ENCODE data around the gene FAU.
"Not testable (repeated sequence)": the region's sequence is repeated elsewhere in the genome, so short reads cannot be mapped to it uniquely, and the experiment has no call there.

The FAU gene

DNA sequence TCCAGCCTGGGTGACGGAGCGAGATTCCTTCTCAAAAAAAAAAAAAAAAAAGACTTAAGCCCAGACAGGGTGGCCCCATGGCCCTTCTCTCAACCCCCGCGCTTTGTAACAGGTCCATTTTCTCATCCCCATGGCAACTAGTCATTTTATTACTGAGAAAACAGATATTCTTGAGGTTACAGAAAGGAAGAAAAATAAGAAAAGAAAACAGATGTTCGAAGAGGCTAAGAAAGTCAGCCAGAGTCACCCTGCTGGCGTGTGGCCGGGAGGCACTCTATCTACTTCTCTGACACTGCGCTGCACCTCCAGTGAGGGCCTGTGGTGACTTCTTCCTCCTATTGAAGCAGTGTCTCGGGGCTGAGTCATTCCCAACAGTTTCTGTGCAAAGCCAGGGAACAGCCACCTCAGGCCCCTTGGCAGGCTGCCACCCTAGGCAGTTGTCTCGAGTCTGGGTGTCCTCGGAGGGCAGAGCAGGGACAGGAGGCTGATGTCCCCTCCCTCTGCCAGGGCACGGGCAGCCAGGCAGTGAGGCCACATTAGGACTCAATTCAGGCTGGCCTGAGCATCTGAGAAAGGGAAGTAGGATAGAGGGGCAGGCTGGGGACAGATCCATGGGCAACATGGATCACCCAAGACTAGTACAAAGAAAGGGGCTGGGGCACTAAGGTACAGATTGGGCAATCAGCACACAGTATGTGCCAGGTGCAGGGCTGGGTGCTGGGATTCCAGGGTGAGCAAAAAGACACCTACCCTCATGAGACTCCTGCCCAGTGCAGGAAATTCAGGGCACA is 28.8 kb upstream of the FAU start:
- H3K4me3 Mint-ChIP-seq: no peak overlapping the region
- peaks cover 20% of the 10 kb centered on the region for H3K4me1 Mint-ChIP-seq
- DNase-seq (ENCODE audit: low spot score in 2 of 2): no peak
- ATAC-seq: peak; percentile 93
- no peaks in the 10 kb centered on the region for H3K9me3 Mint-ChIP-seq
- H3K36me3 Mint-ChIP-seq: peaks cover 5% of the 10 kb centered on the region
- H3K27ac Mint-ChIP-seq: peak overlapping the region; percentile 4

DNA sequence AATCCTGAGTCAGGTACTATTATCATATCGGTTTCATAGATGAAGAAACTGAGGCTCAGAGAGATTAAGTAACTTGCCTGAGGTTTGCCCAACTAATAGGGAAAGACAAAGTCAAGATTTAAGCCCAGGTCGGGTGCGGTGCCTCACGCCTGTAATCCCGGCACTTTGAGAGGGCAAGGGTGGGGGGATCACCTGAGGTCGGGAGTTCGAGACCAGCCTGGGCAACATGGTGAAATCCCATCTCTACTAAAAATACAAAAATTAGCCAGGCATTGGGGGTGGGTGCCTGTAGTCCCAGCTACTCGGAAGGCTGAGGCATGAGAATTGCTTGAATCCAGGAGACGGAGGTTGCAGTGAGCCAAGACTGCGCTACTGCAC is 28.2 kb upstream of the FAU start:
- H3K27ac Mint-ChIP-seq; H3K9me3 Mint-ChIP-seq; ATAC-seq; DNase-seq (ENCODE audit: low spot score in 2 of 2); H3K36me3 Mint-ChIP-seq; H3K4me3 Mint-ChIP-seq: not testable (repeated sequence)
- H3K4me1 Mint-ChIP-seq: peaks cover 20% of the 10 kb centered on the region

DNA sequence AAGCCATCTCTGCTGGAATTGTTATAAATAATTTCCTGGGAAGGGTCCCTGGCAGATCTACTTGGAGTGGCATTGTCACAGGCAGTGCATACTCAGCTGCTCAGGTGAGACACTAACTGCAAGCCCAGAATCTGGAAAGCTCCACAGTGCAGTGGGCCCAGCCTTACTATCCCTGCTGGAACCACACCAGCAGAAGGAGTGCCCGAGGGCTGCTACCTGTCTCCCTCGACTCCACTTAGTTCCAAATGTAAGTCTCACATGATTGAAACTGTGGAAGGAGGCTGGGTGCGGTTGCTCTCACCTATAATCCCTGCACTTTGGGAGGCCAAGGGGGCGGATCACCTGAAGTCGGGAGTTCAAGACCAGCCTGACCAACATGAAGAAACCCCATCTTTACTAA is 26.7 kb upstream of the FAU start:
- no peaks in the 10 kb centered on the region for H3K9me3 Mint-ChIP-seq
- H3K4me3 Mint-ChIP-seq: no peak overlapping the region
- peaks cover 20% of the 10 kb centered on the region for H3K4me1 Mint-ChIP-seq
- H3K27ac Mint-ChIP-seq: no peak overlapping the region
- DNase-seq (ENCODE audit: low spot score in 2 of 2) (no peak), ATAC-seq (no peak)
- peaks cover 5% of the 10 kb centered on the region for H3K36me3 Mint-ChIP-seq

DNA sequence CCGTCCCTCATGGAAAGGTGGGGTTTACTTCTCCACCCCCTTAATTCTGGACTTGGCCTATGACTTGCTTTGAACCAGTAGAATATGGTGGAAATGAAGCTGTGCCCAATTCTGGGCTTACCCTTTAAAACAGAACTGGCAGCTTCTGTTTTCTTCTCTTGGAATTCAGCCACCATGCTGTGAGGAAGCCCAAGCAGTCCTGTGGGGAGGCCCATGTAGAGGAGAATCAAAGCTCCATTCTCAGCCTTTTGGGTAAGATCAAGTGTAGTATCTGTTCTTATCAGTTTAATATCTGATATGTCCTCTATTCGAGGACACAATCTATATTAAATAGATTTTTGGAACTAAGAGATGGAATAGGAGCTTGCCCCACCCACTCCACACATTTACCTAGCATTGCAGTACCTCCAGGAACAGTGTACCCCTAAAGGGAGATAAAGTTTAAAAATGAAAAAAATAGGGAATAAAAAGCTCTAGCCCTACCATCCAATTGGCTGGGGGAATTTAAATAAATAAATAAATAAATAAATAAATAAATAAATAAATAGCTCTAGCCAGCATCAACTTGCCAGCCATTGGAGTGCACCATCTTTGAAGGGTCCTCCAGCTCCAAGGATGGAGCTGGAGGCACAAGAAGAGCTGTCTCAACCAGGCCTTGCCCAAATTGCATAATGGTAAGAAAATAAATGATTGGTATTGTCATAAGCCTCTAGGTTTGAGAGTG is 25.6 kb upstream of the FAU start:
- no peak overlapping the region for H3K27ac Mint-ChIP-seq
- DNase-seq (ENCODE audit: low spot score in 2 of 2) (no peak), ATAC-seq (no peak)
- no peaks in the 10 kb centered on the region for H3K9me3 Mint-ChIP-seq
- no peak overlapping the region for H3K4me3 Mint-ChIP-seq
- peaks cover 5% of the 10 kb centered on the region for H3K36me3 Mint-ChIP-seq
- H3K4me1 Mint-ChIP-seq: peaks cover 15% of the 10 kb centered on the region

DNA sequence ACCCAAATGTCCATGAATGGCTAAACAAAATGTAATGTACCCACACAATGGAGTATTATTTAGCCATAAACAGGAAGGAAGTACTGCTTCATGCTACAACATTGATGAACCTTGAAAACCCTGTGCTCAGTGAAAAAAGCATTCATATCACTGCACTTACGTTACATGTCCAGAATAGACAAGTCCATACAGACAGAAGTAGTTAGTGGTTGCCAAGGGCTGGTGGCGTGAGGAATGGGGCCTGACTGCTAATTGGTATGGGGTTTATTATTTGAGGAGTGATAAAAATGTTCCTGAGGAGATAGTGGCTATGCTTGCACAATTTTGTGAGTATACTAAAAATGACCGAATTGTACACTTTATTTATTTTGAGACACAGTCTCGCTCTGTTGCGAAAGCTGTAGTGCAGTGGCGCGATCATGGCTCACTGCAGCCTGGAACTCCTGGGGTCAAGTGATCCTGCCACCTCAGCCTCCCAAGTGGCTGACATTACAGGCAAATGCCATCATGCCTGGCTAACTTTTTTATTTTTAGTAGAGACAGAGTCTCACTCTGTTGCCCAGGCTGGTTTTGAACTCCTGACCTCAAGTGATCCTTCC is 20.1 kb upstream of the FAU start:
- Mint-ChIP-seq H3K4me1 (no peaks in the 10 kb centered on the region), H3K9me3 (no peaks in the 10 kb centered on the region), H3K27ac (no peak overlapping the region), H3K4me3 (no peak overlapping the region), H3K36me3 (no peaks in the 10 kb centered on the region)
- DNase-seq (ENCODE audit: low spot score in 2 of 2): no peak
- no peak for ATAC-seq

DNA sequence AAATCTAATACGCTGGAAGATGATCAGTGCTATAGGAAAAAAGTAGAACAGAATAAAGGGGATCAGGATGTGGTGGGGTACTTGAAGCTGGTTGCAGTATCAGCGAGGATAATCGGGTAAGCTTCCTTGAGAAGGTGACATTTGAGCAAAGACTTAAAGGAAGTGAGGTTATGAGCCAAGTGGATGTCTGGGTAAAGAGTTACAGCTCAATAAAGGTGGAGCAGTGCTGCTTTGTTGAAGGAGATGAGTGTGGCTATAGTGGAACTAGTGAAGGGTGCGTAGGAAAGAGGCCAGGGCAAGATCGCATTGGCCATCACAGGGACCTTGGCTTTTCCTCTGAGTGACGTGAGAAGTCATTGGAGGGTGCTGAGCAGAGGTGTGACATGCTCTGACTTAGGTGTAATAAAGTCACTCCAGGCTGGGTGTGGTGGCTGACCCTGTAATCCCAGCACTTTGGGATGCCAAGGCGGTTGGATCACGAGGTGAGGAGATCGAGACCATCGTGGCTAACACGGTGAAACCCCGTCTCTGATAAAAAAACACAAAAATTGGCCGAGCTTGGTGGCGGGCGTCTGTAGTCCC is 14.7 kb upstream of the FAU start:
- H3K4me3 Mint-ChIP-seq: peak overlapping the region; percentile 98
- ATAC-seq: no peak
- H3K36me3 Mint-ChIP-seq: peaks cover 47% of the 10 kb centered on the region
- no peak for DNase-seq (ENCODE audit: low spot score in 2 of 2)
- peaks cover 46% of the 10 kb centered on the region for H3K4me1 Mint-ChIP-seq
- H3K9me3 Mint-ChIP-seq: no peaks in the 10 kb centered on the region
- peak overlapping the region; percentile 100 for H3K27ac Mint-ChIP-seq

DNA sequence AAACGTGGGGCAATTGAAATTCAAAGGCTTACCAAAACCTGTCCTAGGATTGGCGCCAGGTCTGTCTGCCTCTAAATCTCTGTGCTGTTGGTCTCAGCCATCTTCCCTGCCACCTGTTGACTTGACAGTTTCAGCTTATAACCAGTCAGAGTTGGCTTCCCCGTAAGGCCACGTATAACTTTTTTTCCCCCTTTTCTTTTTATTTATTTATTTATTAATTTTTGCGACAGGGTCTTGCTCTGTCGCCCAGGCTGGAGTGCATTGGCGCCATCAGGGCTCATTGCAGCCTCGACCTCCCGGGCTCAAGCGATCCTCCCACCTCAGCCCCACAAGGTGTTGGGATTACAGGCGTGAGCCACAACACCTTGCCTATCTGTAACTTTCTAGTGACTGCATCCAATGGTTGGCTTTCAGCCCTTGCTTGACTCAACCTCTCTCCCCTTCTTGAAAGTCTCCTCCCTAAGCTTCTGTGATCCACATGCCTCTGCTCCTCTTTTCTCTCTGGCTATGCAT is 13.8 kb upstream of the FAU start:
- Mint-ChIP-seq H3K4me1 (peaks cover 53% of the 10 kb centered on the region), H3K9me3 (no peaks in the 10 kb centered on the region), H3K4me3 (peak overlapping the region; percentile 98), H3K36me3 (peaks cover 56% of the 10 kb centered on the region), H3K27ac (peak overlapping the region; percentile 100)
- ATAC-seq (no peak), DNase-seq (ENCODE audit: low spot score in 2 of 2) (no peak)

DNA sequence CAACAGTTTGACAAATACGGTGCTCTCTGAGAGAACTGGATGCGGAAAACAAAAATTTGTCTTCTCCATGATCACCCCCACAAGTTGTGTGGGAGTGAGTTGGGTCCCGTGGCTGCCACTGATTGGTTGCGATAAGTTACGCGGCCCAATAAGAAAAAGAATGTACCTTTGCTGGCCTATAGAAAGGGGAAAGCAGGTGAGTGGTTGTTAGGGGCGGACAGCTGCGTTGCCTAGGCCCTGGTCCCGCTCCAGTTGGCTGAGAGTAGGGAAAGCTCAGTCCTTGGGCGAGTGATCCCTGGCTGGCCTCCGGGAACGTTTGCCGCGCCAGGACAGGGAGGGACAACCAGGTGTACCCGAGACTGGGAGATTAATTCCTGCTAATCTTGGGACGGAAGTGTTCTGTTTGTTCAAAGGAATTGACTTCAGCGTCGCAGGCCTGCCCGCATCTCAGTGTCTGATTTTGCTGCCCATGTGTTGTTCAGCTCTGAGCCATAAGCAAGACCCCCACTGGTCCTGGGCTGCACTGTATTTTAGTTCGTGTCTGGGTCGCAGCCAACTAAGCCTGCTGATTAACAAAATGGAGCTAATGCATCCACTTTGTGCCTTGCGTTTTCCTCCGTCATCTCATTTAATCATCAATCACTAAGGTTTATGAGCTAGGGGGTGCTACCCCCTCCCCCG is 13.2 kb upstream of the FAU start:
- peaks cover 53% of the 10 kb centered on the region for H3K4me1 Mint-ChIP-seq
- H3K9me3 Mint-ChIP-seq: no peaks in the 10 kb centered on the region
- H3K36me3 Mint-ChIP-seq: peaks cover 62% of the 10 kb centered on the region
- DNase-seq (ENCODE audit: low spot score in 2 of 2) (no peak), ATAC-seq (peak; percentile 91)
- H3K27ac Mint-ChIP-seq: peak overlapping the region; percentile 100
- H3K4me3 Mint-ChIP-seq: peak overlapping the region; percentile 98

DNA sequence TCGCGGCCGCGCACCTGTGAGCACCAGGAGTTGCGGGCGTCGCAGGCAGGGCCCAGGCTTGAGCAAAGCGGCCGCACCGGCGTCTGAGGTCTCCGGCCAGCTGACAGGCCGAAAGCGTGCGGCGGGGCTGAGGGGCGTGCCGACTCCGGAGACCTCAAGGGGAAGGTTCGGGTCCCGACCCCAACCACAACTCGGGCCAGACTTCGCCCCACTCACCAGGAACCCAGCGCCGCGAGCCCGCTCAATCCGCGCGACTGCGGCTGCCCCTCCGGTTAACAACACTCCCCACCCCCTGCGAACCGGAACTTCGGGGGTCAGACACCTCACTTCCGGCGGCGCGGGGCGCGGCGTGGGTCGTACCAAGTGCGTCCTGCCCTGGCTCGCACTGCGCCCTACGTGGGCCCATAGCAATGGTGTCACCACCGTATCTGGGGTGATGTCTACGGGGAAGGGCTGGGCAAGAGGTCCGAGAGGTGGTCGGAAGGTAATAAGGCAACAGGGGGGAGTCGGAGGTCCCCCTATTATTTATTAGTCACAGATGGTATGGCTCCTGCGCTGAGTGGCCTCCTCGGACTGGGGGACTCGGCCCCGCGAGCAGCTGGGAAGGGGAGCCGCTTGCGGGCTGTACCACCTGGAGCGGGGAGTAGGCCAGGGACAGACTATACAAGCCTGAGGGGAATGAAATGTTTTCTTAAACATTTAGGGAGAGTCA is 12.5 kb upstream of the FAU start, which contains the start of gene SYVN1:
SYVN1 (minus strand) TSS at position 280 of the 712 bp plus-strand sequence. CDS start 918 bp downstream, outside the sequence.
- peaks cover 53% of the 10 kb centered on the region for H3K4me1 Mint-ChIP-seq
- DNase-seq (ENCODE audit: low spot score in 2 of 2) (peak; percentile 86 to 95), ATAC-seq (peak; percentile 92)
- peak within 1 kb of the TSS; percentile 98 for H3K4me3 Mint-ChIP-seq
- H3K36me3 Mint-ChIP-seq: peaks cover 69% of the 10 kb centered on the region
- no peaks in the 10 kb centered on the region for H3K9me3 Mint-ChIP-seq
- peak within 1 kb of the TSS; percentile 100 for H3K27ac Mint-ChIP-seq

DNA sequence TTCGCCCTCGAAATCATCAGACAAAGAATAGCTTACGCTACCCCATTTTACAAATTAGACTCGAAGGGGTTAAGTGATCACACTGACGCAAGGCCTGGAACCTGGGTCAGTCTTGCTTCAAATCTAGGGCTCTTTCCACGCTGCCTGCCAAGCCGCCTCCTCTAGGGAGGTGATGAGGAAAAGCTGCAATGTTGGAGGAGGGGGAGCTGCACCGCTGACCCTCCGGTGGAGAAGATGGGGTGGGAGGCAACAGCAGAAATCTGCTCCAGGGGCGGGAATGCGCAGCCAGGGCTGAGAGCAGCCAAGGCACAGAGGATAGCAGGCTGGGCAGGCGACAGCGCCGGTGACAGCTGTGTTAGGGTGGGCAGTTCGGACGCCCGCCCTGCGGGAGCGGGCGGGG is 11.8 kb upstream of the FAU start:
- Mint-ChIP-seq H3K36me3 (peaks cover 76% of the 10 kb centered on the region), H3K4me1 (peaks cover 53% of the 10 kb centered on the region), H3K27ac (peak overlapping the region; percentile 100), H3K4me3 (peak overlapping the region; percentile 98), H3K9me3 (no peaks in the 10 kb centered on the region)
- DNase-seq (ENCODE audit: low spot score in 2 of 2) (no peak), ATAC-seq (no peak)

DNA sequence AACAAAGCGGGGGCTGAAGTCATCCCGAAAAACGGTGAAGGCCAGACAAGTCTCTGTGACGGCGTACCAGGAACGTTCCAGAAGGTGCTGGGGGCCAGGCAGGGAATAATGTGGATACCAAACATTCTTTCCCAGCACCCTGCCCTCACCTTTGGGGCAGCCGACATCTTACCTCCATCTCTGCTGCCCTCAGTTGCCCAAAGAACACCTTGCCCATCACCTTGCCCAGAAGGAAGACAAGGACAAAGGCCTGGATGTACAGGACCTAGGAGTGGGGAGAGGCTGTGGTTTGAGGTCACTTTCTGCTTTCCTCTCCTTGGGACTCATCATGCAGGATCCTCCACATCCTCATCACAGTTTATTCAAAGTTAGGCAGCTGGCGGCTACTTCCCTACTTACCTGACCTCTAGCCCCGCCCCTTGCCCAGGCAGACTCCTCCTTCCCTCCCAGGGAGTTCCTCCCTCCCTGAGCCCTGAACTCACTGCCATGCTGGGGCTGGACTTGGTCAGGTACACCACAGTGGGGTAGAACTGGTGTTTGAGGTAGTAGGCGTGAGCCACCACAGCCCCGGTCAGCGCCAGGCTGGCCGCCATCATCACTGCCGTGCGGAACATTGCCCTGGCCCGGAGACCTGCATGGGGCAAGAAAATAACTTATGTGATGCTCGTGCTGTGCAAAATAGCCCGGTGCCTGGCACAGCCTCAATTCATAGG is 11.2 kb upstream of the FAU start:
- Mint-ChIP-seq H3K9me3 (no peaks in the 10 kb centered on the region), H3K27ac (peak overlapping the region; percentile 100), H3K4me1 (peaks cover 53% of the 10 kb centered on the region), H3K4me3 (peak overlapping the region; percentile 98), H3K36me3 (peaks cover 81% of the 10 kb centered on the region)
- ATAC-seq: no peak
- DNase-seq (ENCODE audit: low spot score in 2 of 2): no peak

DNA sequence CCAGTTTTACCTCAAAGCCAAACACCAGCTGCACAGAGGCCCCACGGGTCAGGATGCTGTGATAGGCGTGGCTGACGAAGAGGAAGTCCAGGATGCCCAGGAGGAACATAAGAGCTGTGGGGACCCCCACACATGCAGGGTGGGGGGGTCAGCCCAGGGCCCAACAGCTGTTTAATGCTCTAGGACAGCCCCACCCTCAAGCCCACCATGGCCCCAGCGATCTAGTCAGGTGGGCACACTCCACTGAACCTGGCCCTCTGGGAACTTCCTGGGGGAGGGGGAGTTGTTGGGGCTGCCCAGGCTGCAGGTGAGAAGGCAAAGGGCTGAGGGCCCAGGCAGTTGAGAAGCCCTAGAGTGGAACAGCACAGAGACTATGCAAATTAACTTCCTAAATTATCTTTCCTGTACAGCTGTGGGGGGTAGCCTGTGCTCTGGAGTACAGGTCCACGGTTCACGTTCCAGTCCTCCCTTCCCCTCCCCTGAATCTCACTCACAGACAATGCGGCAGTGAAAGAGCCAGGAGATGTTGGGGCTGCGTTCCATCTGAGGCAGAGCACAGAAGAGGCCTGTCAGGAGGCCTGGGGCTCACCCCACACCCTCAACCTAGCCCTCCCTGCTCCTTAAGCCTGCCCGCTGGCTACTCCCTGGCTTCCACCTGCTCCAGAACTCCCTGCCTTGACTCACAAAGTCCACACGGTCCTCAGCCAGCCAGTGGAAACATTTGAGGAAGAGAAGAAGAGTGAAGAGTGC is 10.5 kb upstream of the FAU start:
- Mint-ChIP-seq H3K27ac (peak overlapping the region; percentile 100), H3K4me1 (peaks cover 53% of the 10 kb centered on the region), H3K4me3 (peak overlapping the region; percentile 98), H3K36me3 (peaks cover 89% of the 10 kb centered on the region), H3K9me3 (no peaks in the 10 kb centered on the region)
- DNase-seq (ENCODE audit: low spot score in 2 of 2) (no peak), ATAC-seq (no peak)

DNA sequence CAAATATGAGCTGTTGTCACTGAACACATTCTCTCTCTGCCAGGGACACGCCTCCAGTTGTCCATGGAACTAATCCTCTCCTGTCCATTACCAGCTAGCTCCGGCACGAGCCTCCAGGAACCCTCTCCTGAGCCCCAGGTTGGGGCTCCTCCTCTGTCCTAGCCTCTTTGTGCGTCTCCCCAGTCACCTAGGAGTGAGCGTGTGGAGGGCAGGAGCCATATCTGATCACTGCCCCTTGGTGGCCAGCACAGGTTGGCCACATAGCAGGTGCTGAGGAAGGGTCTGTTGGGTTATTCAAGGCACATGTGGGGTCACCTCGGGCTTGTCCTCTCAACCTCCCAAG is 9.9 kb upstream of the FAU start:
- ATAC-seq (no peak), DNase-seq (ENCODE audit: low spot score in 2 of 2) (no peak)
- Mint-ChIP-seq H3K27ac (peak overlapping the region; percentile 100), H3K4me3 (peak overlapping the region; percentile 98), H3K4me1 (peaks cover 53% of the 10 kb centered on the region), H3K36me3 (peaks cover 94% of the 10 kb centered on the region), H3K9me3 (no peaks in the 10 kb centered on the region)
